Measurements from ENCODE around the gene PSMC3IP.
A peak's percentile ranks its signal among the peaks of the same experiment; 100 is the strongest.
"Not testable (repeated sequence)": the region's sequence is repeated elsewhere in the genome, so short reads cannot be mapped to it uniquely, and the experiment has no call there.

PSMC3IP gene

GRCh38 chr17:42613699-42614295 lies 36.3 kb upstream of the PSMC3IP start:
- TF ChIP-seq, protein P1, sequence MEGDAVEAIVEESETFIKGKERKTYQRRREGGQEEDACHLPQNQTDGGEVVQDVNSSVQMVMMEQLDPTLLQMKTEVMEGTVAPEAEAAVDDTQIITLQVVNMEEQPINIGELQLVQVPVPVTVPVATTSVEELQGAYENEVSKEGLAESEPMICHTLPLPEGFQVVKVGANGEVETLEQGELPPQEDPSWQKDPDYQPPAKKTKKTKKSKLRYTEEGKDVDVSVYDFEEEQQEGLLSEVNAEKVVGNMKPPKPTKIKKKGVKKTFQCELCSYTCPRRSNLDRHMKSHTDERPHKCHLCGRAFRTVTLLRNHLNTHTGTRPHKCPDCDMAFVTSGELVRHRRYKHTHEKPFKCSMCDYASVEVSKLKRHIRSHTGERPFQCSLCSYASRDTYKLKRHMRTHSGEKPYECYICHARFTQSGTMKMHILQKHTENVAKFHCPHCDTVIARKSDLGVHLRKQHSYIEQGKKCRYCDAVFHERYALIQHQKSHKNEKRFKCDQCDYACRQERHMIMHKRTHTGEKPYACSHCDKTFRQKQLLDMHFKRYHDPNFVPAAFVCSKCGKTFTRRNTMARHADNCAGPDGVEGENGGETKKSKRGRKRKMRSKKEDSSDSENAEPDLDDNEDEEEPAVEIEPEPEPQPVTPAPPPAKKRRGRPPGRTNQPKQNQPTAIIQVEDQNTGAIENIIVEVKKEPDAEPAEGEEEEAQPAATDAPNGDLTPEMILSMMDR (IDR thresholded peaks at IDR 0.05; ENCODE audit: low read depth, low read length, missing control alignments) = no peak
- no peak for DNase-seq (ENCODE audit: low read depth)
- no peak overlapping the region for H3K4me3 ChIP-seq (ENCODE audit: low read depth, low read length)

DNA sequence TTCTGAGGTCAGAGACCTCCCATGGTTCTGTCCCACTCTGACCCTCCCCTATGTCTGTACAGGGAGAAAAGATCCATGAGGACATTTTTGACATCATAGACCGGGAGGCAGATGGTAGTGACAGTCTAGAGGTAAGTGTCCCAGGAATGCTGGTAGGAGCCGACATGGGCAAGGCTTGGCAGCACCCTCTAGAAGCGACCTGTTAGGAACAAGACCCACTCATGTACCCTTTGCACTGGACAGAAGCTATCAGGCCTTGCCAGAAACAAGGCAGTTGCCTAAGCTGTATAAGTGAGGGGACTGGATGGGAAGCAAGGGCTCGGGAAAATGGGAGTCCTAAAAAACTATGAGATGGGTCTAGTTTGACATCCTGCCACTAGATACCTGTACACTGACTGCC lies 34.5 kb upstream of the PSMC3IP start:
- no peak for DNase-seq (ENCODE audit: low read depth)
- TF ChIP-seq, protein P1 (IDR thresholded peaks at IDR 0.05; ENCODE audit: low read depth, low read length, missing control alignments) = no peak
- H3K4me3 ChIP-seq (ENCODE audit: low read depth, low read length) = no peak overlapping the region

DNA sequence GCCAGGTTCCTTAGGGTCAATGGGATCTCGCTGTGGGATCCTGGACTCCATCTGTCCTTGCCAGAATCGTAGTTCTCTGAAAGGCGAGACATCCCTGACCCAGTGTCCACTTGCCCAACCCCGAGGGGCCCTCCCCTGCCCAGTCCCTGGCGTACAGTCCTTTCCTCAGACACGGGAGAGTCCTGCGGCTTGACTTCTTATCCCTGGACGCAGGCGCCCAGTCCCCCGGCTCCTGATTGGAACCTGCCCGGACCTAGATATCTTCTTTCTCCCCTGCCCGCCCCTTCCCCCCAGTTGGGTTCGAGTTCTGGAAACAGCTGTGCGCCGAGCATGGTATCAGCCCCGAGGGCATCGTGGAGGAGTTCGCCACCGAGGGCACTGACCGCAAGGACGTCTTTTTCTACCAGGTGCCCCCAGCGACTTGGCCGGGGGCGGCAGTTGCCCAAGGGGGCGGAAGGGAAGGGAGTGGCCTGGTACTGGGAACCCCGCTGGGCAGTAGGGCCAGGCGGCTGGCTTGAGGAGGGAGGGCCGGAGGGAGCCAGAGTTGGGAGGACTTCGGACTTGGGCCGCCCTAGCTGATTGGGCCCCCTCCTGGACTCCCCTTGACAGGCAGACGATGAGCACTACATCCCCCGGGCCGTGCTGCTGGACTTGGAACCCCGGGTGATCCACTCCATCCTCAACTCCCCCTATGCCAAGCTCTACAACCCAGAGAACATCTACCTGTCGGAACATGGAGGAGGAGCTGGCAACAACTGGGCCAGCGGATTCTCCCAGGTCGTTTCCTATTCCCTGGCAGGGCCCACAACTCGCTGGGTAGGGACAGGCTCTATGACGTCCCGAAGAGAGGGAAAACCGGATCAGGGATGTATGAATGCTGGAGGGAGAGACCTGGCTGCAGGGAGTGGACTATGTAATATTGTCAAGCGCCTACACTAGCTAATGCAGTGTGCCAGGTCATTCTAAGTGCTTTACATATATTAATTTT lies 32.6 kb upstream of the PSMC3IP start:
- not testable (repeated sequence) for DNase-seq (ENCODE audit: low read depth)
- H3K4me3 ChIP-seq (ENCODE audit: low read depth, low read length) = peak overlapping the region; percentile 94

- peak; percentile 97 for DNase-seq (ENCODE audit: low read depth)
- TF ChIP-seq, protein P1 (IDR thresholded peaks at IDR 0.05; ENCODE audit: low read depth, low read length, missing control alignments) = no peak
- peak within 1 kb of the TSS; percentile 94 for H3K4me3 ChIP-seq (ENCODE audit: low read depth, low read length)
Measured at GRCh38 chr17:42609182-42609813, 31.8 kb upstream of the PSMC3IP start, which contains the start of the genes RETREG3 and TUBG1. RETREG3 (minus strand) TSS chr17:42609374; CDS start chr17:42609324, 50 bp downstream. TUBG1 (plus strand) TSS chr17:42609683; CDS start chr17:42609738, 55 bp downstream.

DNA sequence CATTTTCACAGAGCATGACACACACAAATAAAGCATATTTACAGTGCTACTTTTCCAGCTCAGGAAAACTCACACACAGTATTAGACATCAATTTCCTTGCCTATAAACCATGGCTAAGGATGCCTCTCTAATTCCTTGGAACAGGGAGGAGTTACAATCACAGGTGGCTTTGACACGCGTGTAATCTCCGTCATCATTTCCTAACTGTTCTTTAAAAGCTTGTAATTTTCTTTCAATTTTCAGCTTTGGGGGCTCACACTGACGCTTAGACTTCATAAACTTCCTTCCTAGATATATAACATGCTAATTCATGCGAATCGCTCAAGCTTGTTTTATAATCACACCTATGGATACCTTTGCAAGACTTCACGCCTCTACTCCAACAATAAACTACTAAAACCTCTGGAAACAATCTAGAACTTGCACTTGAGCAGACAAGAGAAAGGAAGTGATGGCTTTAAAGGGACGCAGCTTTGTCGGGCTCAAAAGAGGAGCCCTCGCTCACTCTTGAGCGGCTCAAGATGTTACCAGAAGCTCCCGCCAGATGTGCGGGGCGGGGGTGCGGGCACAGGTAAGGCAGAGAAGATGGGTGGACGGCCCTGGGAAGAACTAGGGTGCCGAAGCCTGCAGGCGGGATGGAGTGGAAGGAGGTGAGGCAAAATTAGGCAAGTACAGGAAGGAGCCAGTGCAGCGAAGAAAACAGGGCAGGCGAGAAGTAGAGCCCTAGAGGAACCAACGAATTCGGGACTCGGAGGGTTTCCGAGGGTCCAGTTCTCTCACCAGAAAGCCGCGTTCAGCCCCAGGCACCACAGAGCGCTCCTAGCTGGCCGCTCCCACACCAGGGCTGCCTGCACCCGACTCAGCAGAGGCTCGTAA lies 31.0 kb upstream of the PSMC3IP start:
- peak overlapping the region; percentile 94 for H3K4me3 ChIP-seq (ENCODE audit: low read depth, low read length)
- DNase-seq (ENCODE audit: low read depth) = no peak
- TF ChIP-seq, protein P1 (IDR thresholded peaks at IDR 0.05; ENCODE audit: low read depth, low read length, missing control alignments) = peak; percentile 29

DNA sequence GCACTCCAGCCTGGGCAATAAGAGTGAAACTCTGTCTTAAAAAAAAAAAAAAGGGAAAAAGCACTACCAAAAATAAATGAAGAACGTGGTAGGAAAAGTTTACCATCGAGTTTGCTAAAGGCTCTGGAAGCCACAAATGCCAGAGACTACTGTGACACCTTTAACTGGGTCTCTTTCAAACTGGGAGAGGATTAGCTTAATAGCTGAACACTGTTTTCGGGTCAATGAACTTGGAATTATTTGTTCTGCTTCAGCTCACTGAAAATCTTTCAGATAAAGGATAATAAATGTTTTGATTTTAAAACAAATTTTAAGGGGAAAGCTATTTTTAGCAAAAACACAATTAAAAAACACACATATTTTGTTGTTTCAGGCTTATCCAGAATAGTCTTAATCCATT lies 30.2 kb upstream of the PSMC3IP start:
- DNase-seq (ENCODE audit: low read depth) = no peak
- TF ChIP-seq, protein P1 (IDR thresholded peaks at IDR 0.05; ENCODE audit: low read depth, low read length, missing control alignments) = no peak
- H3K4me3 ChIP-seq (ENCODE audit: low read depth, low read length) = peak overlapping the region; percentile 94; the same call in 1 of the 2 replicates

Measured in GM12864 (cell line).